Panc1 (cell line): Measurements from ENCODE around the gene VOPP1. TPM values are rescaled to one million over a fixed set of nuclear protein-coding genes. Genes with fewer than 3 reads are reported as not detected.

Experiments used
- ATAC-seq: fragments of 200-7000 bp; cut with Tn5 transposase; 2 replicates; pipeline ENCODE4 v1.9.1; 2020; ENCODE audit warnings: mild to moderate bottlenecking, moderate library complexity
- BruUV-seq: library from RNA; stranded (reverse); fragments of 400-500 nt; replicated peaks from 2 replicates; lab custom pipeline; 2021; lab: Mats Ljungman, UMichigan
- CTCF ChIA-PET: fragments of 300-600 bp; sonication (Branson Sonifier 250); formaldehyde crosslinking; loops from one replicate; lab custom pipeline; 2022; ENCODE audit warnings: antibody characterized with exemption; lab: Charles Lee
- POLR2A ChIA-PET: fragments of 300-600 bp; sonication (Branson Sonifier 250); formaldehyde crosslinking; loops from one replicate; lab custom pipeline; 2022; ENCODE audit warnings: antibody characterized with exemption; lab: Charles Lee
- DNase-seq: peaks from one replicate; pipeline ENCODE4 v3.0.0-alpha.2; 2010; ENCODE audit warnings: low read depth, low spot score
- H3K27ac ChIP-seq: 2 replicates; pipeline ENCODE4 v1.5.1; 2011; ENCODE audit warnings: mild to moderate bottlenecking, low read length, inconsistent platforms
- H3K27me3 ChIP-seq: fragments of 200-500 bp; sonication (Bioruptor generic); 2 replicates; pipeline ENCODE4 v1.6.0; 2014; ENCODE audit warnings: low read length, inconsistent platforms; ENCODE audit not compliant: control insufficient read depth, insufficient read depth
- H3K36me3 ChIP-seq: fragments of 200-500 bp; sonication (Bioruptor generic); 2 replicates; pipeline ENCODE4 v1.5.1; 2014; ENCODE audit warnings: inconsistent platforms, mild to moderate bottlenecking, low read length, moderate library complexity; ENCODE audit not compliant: control insufficient read depth, insufficient read depth
- H3K4me1 ChIP-seq: 2 replicates; pipeline ENCODE4 v1.5.1; 2011; ENCODE audit warnings: inconsistent platforms, mild to moderate bottlenecking, low read length, moderate library complexity; ENCODE audit not compliant: control insufficient read depth, insufficient read depth
- H3K4me3 ChIP-seq, 2 experiments: 2 replicates each; pipeline ENCODE4 v1.5.1; 2011 to 2012; ENCODE audit warnings: low read depth in 2 of 2, low read length in 2 of 2, mild to moderate bottlenecking in 2 of 2, inconsistent platforms in 1 of 2, moderate library complexity in 1 of 2
- H3K9me3 ChIP-seq: fragments of 200-500 bp; sonication (Bioruptor generic); 2 replicates; pipeline ENCODE4 v1.5.1; 2014; ENCODE audit warnings: low read depth, mild to moderate bottlenecking, inconsistent platforms, low read length, moderate library complexity; ENCODE audit not compliant: control insufficient read depth, insufficient read depth
- POLR2AphosphoS5 ChIP-seq: IDR thresholded peaks from 2 replicates; pipeline ENCODE4 v1.6.1; 2012; ENCODE audit warnings: mild to moderate bottlenecking, low read depth, low read length, moderate library complexity
- SIN3A ChIP-seq: IDR thresholded peaks from 2 replicates; pipeline ENCODE4 v1.6.1; 2012; ENCODE audit warnings: low read depth, mild to moderate bottlenecking, low read length, moderate library complexity, borderline replicate concordance; ENCODE audit not compliant: insufficient read depth
- TCF7L2 ChIP-seq: IDR thresholded peaks from 2 replicates; pipeline ENCODE4 v1.6.1; 2011; ENCODE audit warnings: mild to moderate bottlenecking, low read depth, low read length, inconsistent platforms
- in situ Hi-C: cut with HindIII; loops from 2 replicates; pipeline ENCODE4 v1.10.0; 2016; ENCODE audit warnings: low sequenced_read_pairs, low pct_unique_long_range_greater_than_20kb
- intact Hi-C: fragments of 100-400 bp; cut with micrococcal nuclease; formaldehyde crosslinking; loops from one replicate; pipeline ENCODE4 v1.10.0; 2022; ENCODE audit not compliant: unreplicated experiment
- total RNA-seq: library from RNA; stranded (reverse); gene quantifications from one replicate; pipeline ENCODE4 v1.2.1, GENCODE V29; 2021; ENCODE audit not compliant: unreplicated experiment
- TF ChIP-seq, protein P1 (sequence below), 2 experiments: IDR thresholded peaks; 2 replicates each; pipeline ENCODE4 v1.6.1; 2011 to 2012; ENCODE audit warnings: low read depth in 2 of 2, control low read depth in 1 of 2, low read length in 1 of 2, mild to moderate bottlenecking in 1 of 2, moderate library complexity in 1 of 2; ENCODE audit not compliant: insufficient read depth in 1 of 2
- TF ChIP-seq, protein P2 (sequence below): fragments of 450-650 bp; IDR thresholded peaks from 2 replicates; pipeline ENCODE4 v1.5.1; 2017; ENCODE audit warnings: mild to moderate bottlenecking

VOPP1 gene
- total RNA-seq, 1 experiment from 2014 or later: 131 TPM

DNA sequence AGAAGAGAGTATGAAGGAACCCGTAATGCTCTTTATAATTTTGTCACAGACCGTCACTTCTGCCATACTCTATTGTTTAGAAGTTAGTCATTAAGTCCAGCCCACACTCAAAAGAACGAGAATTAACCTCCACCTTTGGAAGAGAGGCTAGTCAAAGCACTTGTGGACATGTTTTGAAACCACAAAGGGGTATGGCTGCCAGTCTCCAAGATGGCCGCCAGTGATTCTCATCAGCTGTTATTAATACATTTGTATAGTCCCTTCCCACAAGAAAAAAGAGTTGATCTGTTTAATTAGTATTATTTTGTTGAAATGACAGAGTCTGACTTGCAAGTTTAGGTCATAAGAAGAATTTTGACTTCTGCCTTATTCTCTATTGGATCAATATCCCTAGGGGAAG is 23.2 kb upstream of the VOPP1 start:
- H3K4me1 ChIP-seq: no peaks in the 10 kb centered on the region
- BruUV-seq: no TSS peak
- H3K27ac ChIP-seq: no peak overlapping the region
- POLR2A ChIA-PET: no interaction called here
- CTCF ChIA-PET: interaction anchor here (1.0 kb wide), 1 partner anchor 46 kb away, joined by 3 read pairs; no protein-coding TSS in a partner anchor
- intact Hi-C loops: loop anchor here (10.0 kb wide), 2 partner anchors 161 to 311 kb away; no protein-coding TSS in a partner anchor
- ATAC-seq (no peak), DNase-seq (no peak)
- TF ChIP-seq, protein P1, sequence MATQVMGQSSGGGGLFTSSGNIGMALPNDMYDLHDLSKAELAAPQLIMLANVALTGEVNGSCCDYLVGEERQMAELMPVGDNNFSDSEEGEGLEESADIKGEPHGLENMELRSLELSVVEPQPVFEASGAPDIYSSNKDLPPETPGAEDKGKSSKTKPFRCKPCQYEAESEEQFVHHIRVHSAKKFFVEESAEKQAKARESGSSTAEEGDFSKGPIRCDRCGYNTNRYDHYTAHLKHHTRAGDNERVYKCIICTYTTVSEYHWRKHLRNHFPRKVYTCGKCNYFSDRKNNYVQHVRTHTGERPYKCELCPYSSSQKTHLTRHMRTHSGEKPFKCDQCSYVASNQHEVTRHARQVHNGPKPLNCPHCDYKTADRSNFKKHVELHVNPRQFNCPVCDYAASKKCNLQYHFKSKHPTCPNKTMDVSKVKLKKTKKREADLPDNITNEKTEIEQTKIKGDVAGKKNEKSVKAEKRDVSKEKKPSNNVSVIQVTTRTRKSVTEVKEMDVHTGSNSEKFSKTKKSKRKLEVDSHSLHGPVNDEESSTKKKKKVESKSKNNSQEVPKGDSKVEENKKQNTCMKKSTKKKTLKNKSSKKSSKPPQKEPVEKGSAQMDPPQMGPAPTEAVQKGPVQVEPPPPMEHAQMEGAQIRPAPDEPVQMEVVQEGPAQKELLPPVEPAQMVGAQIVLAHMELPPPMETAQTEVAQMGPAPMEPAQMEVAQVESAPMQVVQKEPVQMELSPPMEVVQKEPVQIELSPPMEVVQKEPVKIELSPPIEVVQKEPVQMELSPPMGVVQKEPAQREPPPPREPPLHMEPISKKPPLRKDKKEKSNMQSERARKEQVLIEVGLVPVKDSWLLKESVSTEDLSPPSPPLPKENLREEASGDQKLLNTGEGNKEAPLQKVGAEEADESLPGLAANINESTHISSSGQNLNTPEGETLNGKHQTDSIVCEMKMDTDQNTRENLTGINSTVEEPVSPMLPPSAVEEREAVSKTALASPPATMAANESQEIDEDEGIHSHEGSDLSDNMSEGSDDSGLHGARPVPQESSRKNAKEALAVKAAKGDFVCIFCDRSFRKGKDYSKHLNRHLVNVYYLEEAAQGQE (IDR thresholded peaks at IDR 0.05; ENCODE audit: insufficient read depth in 1 of 2, low read depth in 2 of 2, low read length in 1 of 2): no peak
- no peak for TF ChIP-seq SIN3A
- TF ChIP-seq, protein P2, sequence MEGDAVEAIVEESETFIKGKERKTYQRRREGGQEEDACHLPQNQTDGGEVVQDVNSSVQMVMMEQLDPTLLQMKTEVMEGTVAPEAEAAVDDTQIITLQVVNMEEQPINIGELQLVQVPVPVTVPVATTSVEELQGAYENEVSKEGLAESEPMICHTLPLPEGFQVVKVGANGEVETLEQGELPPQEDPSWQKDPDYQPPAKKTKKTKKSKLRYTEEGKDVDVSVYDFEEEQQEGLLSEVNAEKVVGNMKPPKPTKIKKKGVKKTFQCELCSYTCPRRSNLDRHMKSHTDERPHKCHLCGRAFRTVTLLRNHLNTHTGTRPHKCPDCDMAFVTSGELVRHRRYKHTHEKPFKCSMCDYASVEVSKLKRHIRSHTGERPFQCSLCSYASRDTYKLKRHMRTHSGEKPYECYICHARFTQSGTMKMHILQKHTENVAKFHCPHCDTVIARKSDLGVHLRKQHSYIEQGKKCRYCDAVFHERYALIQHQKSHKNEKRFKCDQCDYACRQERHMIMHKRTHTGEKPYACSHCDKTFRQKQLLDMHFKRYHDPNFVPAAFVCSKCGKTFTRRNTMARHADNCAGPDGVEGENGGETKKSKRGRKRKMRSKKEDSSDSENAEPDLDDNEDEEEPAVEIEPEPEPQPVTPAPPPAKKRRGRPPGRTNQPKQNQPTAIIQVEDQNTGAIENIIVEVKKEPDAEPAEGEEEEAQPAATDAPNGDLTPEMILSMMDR: no peak
- no peak for TF ChIP-seq POLR2AphosphoS5
- no peak for TF ChIP-seq TCF7L2
- in situ Hi-C loops: no loop called here
- no peak overlapping the region for H3K4me3 ChIP-seq
- no peaks in the 10 kb centered on the region for H3K9me3 ChIP-seq
- H3K36me3 ChIP-seq: no peaks in the 10 kb centered on the region
- H3K27me3 ChIP-seq: peaks cover 9% of the 10 kb centered on the region

DNA sequence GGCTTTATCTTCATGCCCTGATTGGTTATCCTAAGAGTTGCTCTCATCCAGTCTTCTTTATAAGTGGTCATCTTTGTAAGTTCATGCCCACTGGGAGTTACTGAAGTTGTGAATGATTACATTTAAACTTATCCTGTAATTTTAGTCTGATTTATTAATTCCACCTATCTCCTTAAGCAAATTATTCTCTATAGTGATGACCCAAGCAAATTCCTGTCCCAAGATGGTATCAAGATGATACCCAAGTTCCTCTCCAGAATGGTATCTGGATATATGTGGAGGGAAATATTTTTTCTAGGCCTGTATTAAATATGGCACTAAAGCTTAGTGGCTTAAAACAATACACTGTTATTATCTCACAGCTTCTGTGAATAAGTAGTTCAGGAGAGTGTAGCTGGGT is 22.6 kb upstream of the VOPP1 start:
- in situ Hi-C loops: no loop called here
- Histone ChIP-seq H3K27ac (no peak overlapping the region), H3K27me3 (peaks cover 9% of the 10 kb centered on the region), H3K9me3 (no peaks in the 10 kb centered on the region), H3K36me3 (no peaks in the 10 kb centered on the region), H3K4me3 (no peak overlapping the region), H3K4me1 (no peaks in the 10 kb centered on the region)
- intact Hi-C loops: loop anchor here (10.0 kb wide), 2 partner anchors 160 to 310 kb away; no protein-coding TSS in a partner anchor
- DNase-seq (no peak), ATAC-seq (no peak)
- TF ChIP-seq, protein P1 (IDR thresholded peaks at IDR 0.05; ENCODE audit: insufficient read depth in 1 of 2, low read depth in 2 of 2, low read length in 1 of 2): no peak
- TF ChIP-seq TCF7L2: no peak
- no peak for TF ChIP-seq SIN3A
- TF ChIP-seq POLR2AphosphoS5: no peak
- TF ChIP-seq, protein P2: no peak
- ChIA-PET POLR2A (no interaction called here), CTCF (interaction anchor here (1.0 kb wide), 1 partner anchor 46 kb away, joined by 3 read pairs; no protein-coding TSS in a partner anchor)
- no TSS peak for BruUV-seq
